ENCODE measurements around the gene PRKG1. TPM values are rescaled to one million over a fixed set of nuclear protein-coding genes. Genes with fewer than 3 reads are reported as not detected.
A peak's percentile ranks its signal among the peaks of the same experiment; 100 is the strongest.

PRKG1 gene
- total and polyA plus RNA-seq, 2 of the 4 experiments (the other 2 are of a cell fraction), result 3.5 to 18.3 TPM

- DNase-seq (peak; percentile 42), ATAC-seq (ENCODE audit: low read depth) (peak; percentile 48)
- no peak overlapping the region for H3K14ac ChIP-seq (replicated peaks; ENCODE audit: low read depth, low read length)
- H3K27ac ChIP-seq (ENCODE audit: insufficient read depth, low read length), result no peak overlapping the region
- H2BK15ac ChIP-seq (ENCODE audit: low read depth, low read length), result no peak overlapping the region
- POLR2A ChIA-PET (ENCODE audit: unreplicated experiment), result no interaction called here
- H3K9me1 ChIP-seq (ENCODE audit: insufficient read depth, low read length), result peaks cover 4% of the 10 kb centered on the region
- H3K4ac ChIP-seq (ENCODE audit: low read depth, low read length), result peak overlapping the region; percentile 23; the same call in 1 of the 2 replicates
- H3K18ac ChIP-seq (ENCODE audit: low read depth, low read length), result no peak overlapping the region
- no peak overlapping the region for H3K56ac ChIP-seq (ENCODE audit: extremely low read depth, insufficient read depth, low read length)
- no peak overlapping the region for H2BK5ac ChIP-seq (ENCODE audit: low read depth, low read length, poor library complexity, severe bottlenecking)
- peaks cover 9% of the 10 kb centered on the region; the same call in 1 of the 2 replicates for H3K4me1 ChIP-seq (ENCODE audit: control insufficient read depth, insufficient read depth, low read length)
- H4K91ac ChIP-seq (ENCODE audit: insufficient read depth, low read depth, low read length), result no peak overlapping the region
- H2AK5ac ChIP-seq (ENCODE audit: low read depth, low read length), result peak overlapping the region; percentile 11; the same call in 1 of the 2 replicates
- H4K20me1 ChIP-seq (ENCODE audit: insufficient read depth, low read length), result no peaks in the 10 kb centered on the region
- H3K9ac ChIP-seq (ENCODE audit: low read depth, low read length), result no peak overlapping the region
- H3K23ac ChIP-seq (ENCODE audit: low read depth, low read length), result no peak overlapping the region
- 100% methylated on average over 1 of the region's 3 CpGs; no CpG with 5 or more reads in 1 of the 2 experiments for WGBS, 2 experiments (ENCODE audit: extremely low coverage in 2 of 2, insufficient read length in 1 of 2)
- H3K4me2 ChIP-seq (ENCODE audit: low read depth, low read length), result no peak overlapping the region
- no peak overlapping the region for H3K4me3 ChIP-seq (ENCODE audit: insufficient read depth, low read depth, low read length)
- intact Hi-C loops (cut with micrococcal nuclease) (loop anchor here (1.0 kb wide), 1 partner anchor 8 kb away; no protein-coding TSS in a partner anchor), in situ Hi-C loops (cut with MboI; ENCODE audit: low sequenced_read_pairs) (no loop called here), dilution Hi-C loops (cut with HindIII; ENCODE audit: low sequenced_read_pairs, unreplicated experiment) (no loop called here)
- H2AFZ ChIP-seq (replicated peaks; ENCODE audit: low read length, poor library complexity), result no peak overlapping the region
- 0 out of 4 replicates have a peak overlapping the region, but pooled peaks of 1 of the 2 experiments have one; percentile 16 for H4K8ac ChIP-seq (ENCODE audit: low read depth in 2 of 2, low read length in 2 of 2)
- no peaks in the 10 kb centered on the region for H3K36me3 ChIP-seq (ENCODE audit: control insufficient read depth, insufficient read depth, low read length)
- no peaks in the 10 kb centered on the region for H3K9me3 ChIP-seq (ENCODE audit: control insufficient read depth, insufficient read depth, low read length)
- H2BK20ac ChIP-seq (ENCODE audit: low read depth, low read length), result peak overlapping the region; percentile 18; the same call in 1 of the 2 replicates
- no TSS peak for BruUV-seq (replicated peaks)
- H2BK120ac ChIP-seq (ENCODE audit: low read depth, low read length), result no peak overlapping the region
- no peak overlapping the region for H2AK9ac ChIP-seq (replicated peaks; ENCODE audit: low read depth, low read length, poor library complexity)
- no peak overlapping the region for H4K5ac ChIP-seq (ENCODE audit: low read depth, low read length)
- no peaks in the 10 kb centered on the region for H3K27me3 ChIP-seq (ENCODE audit: control insufficient read depth, insufficient read depth, low read length)
- H3K79me1 ChIP-seq (ENCODE audit: low read depth in 1 of 2, low read length in 2 of 2), result peaks cover 11 to 46% of the 10 kb centered on the region in 2 experiments
- CTCF ChIA-PET, result interaction anchor here (0.6 to 1.4 kb wide), 2 partner anchors 10 to 1464 kb away, joined by 3 to 8 read pairs; no protein-coding TSS in a partner anchor
- no peak for TF ChIP-seq NFE2L2 (IDR thresholded peaks at IDR 0.05; ENCODE audit: low read depth, low read length)
- no peak for TF ChIP-seq ELK1 (IDR thresholded peaks at IDR 0.05; ENCODE audit: borderline replicate concordance, low read depth, low read length)
- TF ChIP-seq BHLHE40 (IDR thresholded peaks at IDR 0.05; ENCODE audit: low read depth, low read length), result no peak
- TF ChIP-seq RAD21 (IDR thresholded peaks at IDR 0.05; ENCODE audit: low read length), result no peak
- TF ChIP-seq MXI1 (IDR thresholded peaks at IDR 0.05; ENCODE audit: borderline replicate concordance, low read depth, low read length), result no peak
- no peak for TF ChIP-seq SMC3 (IDR thresholded peaks at IDR 0.05; ENCODE audit: low read depth, low read length)
- TF ChIP-seq CTCF (conservative IDR thresholded peaks at IDR 0.05; ENCODE audit: low read depth, low read length), result no peak
- no peak for TF ChIP-seq RFX5 (IDR thresholded peaks at IDR 0.05; ENCODE audit: low read depth, low read length)
- TF ChIP-seq MAFK (IDR thresholded peaks at IDR 0.05; ENCODE audit: low read depth, low read length), result no peak
- no peak for TF ChIP-seq RCOR1 (IDR thresholded peaks at IDR 0.05; ENCODE audit: insufficient replicate concordance, low read length)
- TF ChIP-seq FOS (IDR thresholded peaks at IDR 0.05; ENCODE audit: low read depth, low read length), result no peak
- TF ChIP-seq MAZ (IDR thresholded peaks at IDR 0.05; ENCODE audit: borderline replicate concordance, low read depth, low read length), result no peak
- TF ChIP-seq USF2 (IDR thresholded peaks at IDR 0.05; ENCODE audit: low read depth, low read length), result no peak
- TF ChIP-seq CEBPB (IDR thresholded peaks at IDR 0.05; ENCODE audit: low read depth, low read length), result no peak
- TF ChIP-seq POLR2A (IDR thresholded peaks at IDR 0.05; ENCODE audit: low read depth, low read length), result no peak
Measured at GRCh38 chr10:51103554-51104217, 29.4 kb downstream of the PRKG1 start.
